Endothelial cell of umbilical vein (primary cell): ENCODE results near the gene CELF1. TPM values are rescaled to one million over a fixed set of nuclear protein-coding genes. Genes with fewer than 3 reads are reported as not detected.

Experiments used
- BruUV-seq: library from RNA; stranded (reverse); fragments of 400-500 nt; replicated peaks from 2 replicates; lab custom pipeline; 2021; lab: Mats Ljungman, UMichigan
- CTCF ChIA-PET: fragments of 300-600, 350-600 bp; sonication (Branson Sonifier 250); formaldehyde crosslinking; loops from one replicate; lab custom pipeline; 2021; ENCODE audit warnings: antibody characterized with exemption, inconsistent platforms; lab: Charles Lee
- POLR2A ChIA-PET: fragments of 300-600, 350-600 bp; sonication (Branson Sonifier 250); formaldehyde crosslinking; loops from one replicate; lab custom pipeline; 2021; ENCODE audit warnings: antibody characterized with exemption, inconsistent platforms; lab: Charles Lee
- DNase-seq: peaks from one replicate; pipeline ENCODE4 v3.0.0-alpha.2; 2011; ENCODE audit warnings: low read depth, low spot score
- FAIRE-seq: peaks from 2 replicates; lab custom pipeline; 2011; peaks lifted over from hg19 to GRCh38; lab: Jason Lieb, UNC
- H2AFZ ChIP-seq: 2 replicates; pipeline ENCODE4 v1.6.0; 2012; ENCODE audit warnings: low read depth, low read length, control low read depth, inconsistent platforms
- H3K27ac ChIP-seq: 2 replicates; pipeline ENCODE4 v1.5.1; 2011; ENCODE audit warnings: low read depth, mild to moderate bottlenecking, control low read depth, low read length, moderate library complexity; ENCODE audit not compliant: insufficient read depth
- H3K27me3 ChIP-seq, 2 experiments: 2 replicates each; pipeline versions ENCODE4 v1.6.0 to v1.6.1; 2011; ENCODE audit warnings: low read length in 2 of 2, mixed read lengths in 1 of 2; ENCODE audit not compliant: control insufficient read depth in 2 of 2, insufficient read depth in 2 of 2
- H3K36me3 ChIP-seq, 2 experiments: 2 replicates in 1 of 2; 3 replicates in 1 of 2; pipeline ENCODE4 v1.5.1; 2011; ENCODE audit warnings: low read length in 2 of 2, mild to moderate bottlenecking in 1 of 2, moderate library complexity in 1 of 2; ENCODE audit not compliant: control insufficient read depth in 2 of 2, insufficient read depth in 2 of 2; ENCODE audit errors: extremely low read depth in 1 of 2
- H3K4me1 ChIP-seq: 3 replicates; pipeline ENCODE4 v1.5.1; 2011; ENCODE audit warnings: mild to moderate bottlenecking, low read length; ENCODE audit not compliant: control insufficient read depth, insufficient read depth; ENCODE audit errors: extremely low read depth
- H3K4me2 ChIP-seq: 2 replicates; pipeline ENCODE4 v1.6.1; 2011; ENCODE audit warnings: low read length, control low read depth, mixed read lengths; ENCODE audit not compliant: insufficient read depth
- H3K4me3 ChIP-seq, 3 experiments: fragments of 200-600 bp in 1 of 3; sonication (generic), shearing (Covaris generic) in 1 of 3; replicated peaks in 1 of 3; 2 replicates each; pipeline ENCODE4 v1.5.1; 2011 to 2016; ENCODE audit warnings: control low read depth in 3 of 3, low read length in 3 of 3, mild to moderate bottlenecking in 2 of 3, inconsistent platforms in 1 of 3, low read depth in 1 of 3, moderate library complexity in 1 of 3; ENCODE audit not compliant: insufficient read depth in 1 of 3
- H3K79me2 ChIP-seq: 2 replicates; pipeline ENCODE4 v1.6.0; 2012; ENCODE audit warnings: low read length, inconsistent platforms; ENCODE audit not compliant: control insufficient read depth, insufficient read depth
- H3K9ac ChIP-seq: replicated peaks from 2 replicates; pipeline ENCODE3; 2011; ENCODE audit warnings: low read length, control low read depth; ENCODE audit not compliant: insufficient read depth; ENCODE audit errors: extremely low read depth
- H3K9me1 ChIP-seq: replicated peaks from 3 replicates; pipeline ENCODE4 v1.6.0; 2011; ENCODE audit warnings: mild to moderate bottlenecking, low read length; ENCODE audit not compliant: control insufficient read depth, insufficient read depth; ENCODE audit errors: extremely low read depth
- H3K9me3 ChIP-seq: replicated peaks from 2 replicates; pipeline ENCODE4 v1.5.1; 2012; ENCODE audit warnings: low read length, inconsistent platforms; ENCODE audit not compliant: control insufficient read depth, insufficient read depth
- H4K20me1 ChIP-seq: replicated peaks from 2 replicates; pipeline ENCODE3; 2011; ENCODE audit warnings: mild to moderate bottlenecking, low read length; ENCODE audit not compliant: control insufficient read depth, insufficient read depth; ENCODE audit errors: extremely low read depth
- EZH2 ChIP-seq: IDR thresholded peaks from 2 replicates; pipeline ENCODE4 v1.6.1; 2012; ENCODE audit warnings: borderline replicate concordance, low read depth, mild to moderate bottlenecking, moderate library complexity, low read length, inconsistent platforms; ENCODE audit not compliant: severe bottlenecking
- FOS ChIP-seq: IDR thresholded peaks from 2 replicates; pipeline ENCODE4 v1.6.1; 2011; ENCODE audit warnings: mild to moderate bottlenecking, low read length, moderate library complexity, borderline replicate concordance; ENCODE audit not compliant: insufficient read depth
- GATA2 ChIP-seq: IDR thresholded peaks from 2 replicates; pipeline ENCODE4 v1.7.0; 2011; ENCODE audit warnings: low read depth, mild to moderate bottlenecking, moderate library complexity, mixed read lengths, low read length; ENCODE audit not compliant: insufficient read length, insufficient read depth
- JUN ChIP-seq: IDR thresholded peaks from 2 replicates; pipeline ENCODE4 v1.6.1; 2011; ENCODE audit warnings: borderline replicate concordance, low read depth; ENCODE audit not compliant: insufficient read length, insufficient read depth
- MYC ChIP-seq: IDR thresholded peaks from one replicate; pipeline ENCODE4 v1.6.1; 2011; ENCODE audit warnings: mild to moderate bottlenecking, low read depth, low read length
- POLR2A ChIP-seq: IDR thresholded peaks from 2 replicates; pipeline ENCODE4 v1.6.1; 2012; ENCODE audit warnings: low read depth, mild to moderate bottlenecking, control low read depth, low read length
- POLR2AphosphoS5 ChIP-seq: IDR thresholded peaks from 2 replicates; pipeline ENCODE4 v1.6.1; 2012; ENCODE audit warnings: low read depth, mild to moderate bottlenecking, control low read depth, low read length, moderate library complexity; ENCODE audit not compliant: insufficient read depth
- dilution Hi-C: fragments of 300-500 bp; cut with MboI; formaldehyde crosslinking; loops from one replicate; pipeline ENCODE4 v1.15.0; 2019; ENCODE audit warnings: low sequenced_read_pairs; ENCODE audit not compliant: extremely low pct_ligation_motif_present
- intact Hi-C: fragments of 100-400 bp; cut with micrococcal nuclease; formaldehyde crosslinking; loops from one replicate; pipeline ENCODE4 v1.10.0; 2022
- polyA plus RNA-seq, 4 experiments: library from polyadenylated mRNA; depleted of rRNA in 3 of 4; stranded (reverse) in 3 of 4; unstranded in 1 of 4; fragments of >200 nt; gene quantifications; 2 replicates each; pipeline versions ENCODE4 v1.2.1 to v1.2.3, GENCODE V29; 2011 to 2012; ENCODE audit warnings: missing spikeins in 1 of 4
- total RNA-seq: library from RNA; stranded (reverse); gene quantifications from 2 replicates; pipeline ENCODE4 v1.2.3, GENCODE V29; 2021
- TF ChIP-seq, protein P1 (sequence below): IDR thresholded peaks from 2 replicates; pipeline ENCODE4 v1.6.1; 2011; ENCODE audit not compliant: insufficient read depth, insufficient read length
- TF ChIP-seq, protein P2 (sequence below), 2 donors: IDR thresholded peaks; 1 replicate in 1 of 2; 2 replicates in 1 of 2; pipeline ENCODE4 v1.5.1; 2011; ENCODE audit warnings: low read length in 2 of 2, mild to moderate bottlenecking in 2 of 2, moderate library complexity in 2 of 2, control low read depth in 1 of 2, inconsistent platforms in 1 of 2, low read depth in 1 of 2; ENCODE audit not compliant: insufficient read depth in 1 of 2; ENCODE audit errors: extremely low read depth in 1 of 2

The CELF1 gene
- total and polyA plus RNA-seq, 2 donors (not counting 3 experiments of a cell fraction or from before 2014, with no cell fraction given), result 66.3 to 120 TPM

GRCh38 chr11:47496808-47497207 is 56.1 kb downstream of the CELF1 start:
- Histone ChIP-seq H3K36me3 (peaks cover 4 to 8% of the 10 kb centered on the region in 2 experiments), H3K79me2 (peaks cover 92% of the 10 kb centered on the region), H3K9me3 (no peaks in the 10 kb centered on the region), H2AFZ (no peak overlapping the region), H3K4me3 (no peak overlapping the region), H3K4me2 (no peak overlapping the region), H3K27ac (no peak overlapping the region), H3K9ac (no peak overlapping the region), H3K9me1 (no peaks in the 10 kb centered on the region), H3K27me3 (no peaks in the 10 kb centered on the region), H3K4me1 (peaks cover 3% of the 10 kb centered on the region), H4K20me1 (no peaks in the 10 kb centered on the region)
- dilution Hi-C loops (no loop called here), intact Hi-C loops (no loop called here)
- DNase-seq, result no peak
- no TSS peak for BruUV-seq
- no peak for FAIRE-seq
- TF ChIP-seq EZH2 (no peak), FOS (no peak), POLR2AphosphoS5 (no peak), JUN (no peak), MYC (no peak)
- TF ChIP-seq, protein P1, sequence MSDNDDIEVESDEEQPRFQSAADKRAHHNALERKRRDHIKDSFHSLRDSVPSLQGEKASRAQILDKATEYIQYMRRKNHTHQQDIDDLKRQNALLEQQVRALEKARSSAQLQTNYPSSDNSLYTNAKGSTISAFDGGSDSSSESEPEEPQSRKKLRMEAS, result no peak
- ChIA-PET POLR2A (no interaction called here), CTCF (interaction anchor here (2.3 kb wide), 1 partner anchor 55 kb away, joined by 6 read pairs; no protein-coding TSS in a partner anchor)

DNA sequence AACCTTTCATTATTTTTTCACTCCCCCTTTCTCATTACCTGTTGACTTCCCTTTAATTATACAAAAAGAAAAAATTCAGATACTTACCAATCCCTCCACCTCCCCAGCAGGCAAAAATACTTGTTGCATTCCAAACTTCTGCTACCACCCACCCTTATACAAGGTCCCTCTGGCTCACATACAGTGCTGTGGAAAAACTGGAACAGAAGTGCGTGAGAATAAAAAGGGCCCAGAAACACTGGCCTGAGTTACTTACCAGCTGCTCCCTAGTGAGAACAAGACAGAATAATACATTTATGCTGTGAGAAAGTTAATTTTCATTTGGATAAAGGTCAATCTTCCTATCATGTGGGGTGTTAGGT is 57.1 kb downstream of the CELF1 start:
- Histone ChIP-seq H4K20me1 (no peaks in the 10 kb centered on the region), H3K4me2 (no peak overlapping the region), H3K9me3 (no peaks in the 10 kb centered on the region), H3K36me3 (peaks cover 4 to 6% of the 10 kb centered on the region in 2 experiments), H3K4me3 (no peak overlapping the region), H3K9me1 (no peaks in the 10 kb centered on the region), H3K27me3 (no peaks in the 10 kb centered on the region), H3K4me1 (peaks cover 3% of the 10 kb centered on the region), H2AFZ (no peak overlapping the region), H3K9ac (no peak overlapping the region), H3K79me2 (peaks cover 90% of the 10 kb centered on the region), H3K27ac (no peak overlapping the region)
- POLR2A ChIA-PET, result no interaction called here
- FAIRE-seq (no peak), DNase-seq (no peak)
- dilution Hi-C loops, result no loop called here
- BruUV-seq, result no TSS peak
- TF ChIP-seq POLR2A (no peak), POLR2AphosphoS5 (no peak), FOS (no peak), GATA2 (no peak), JUN (no peak), MYC (no peak), EZH2 (no peak)
- TF ChIP-seq, protein P2, sequence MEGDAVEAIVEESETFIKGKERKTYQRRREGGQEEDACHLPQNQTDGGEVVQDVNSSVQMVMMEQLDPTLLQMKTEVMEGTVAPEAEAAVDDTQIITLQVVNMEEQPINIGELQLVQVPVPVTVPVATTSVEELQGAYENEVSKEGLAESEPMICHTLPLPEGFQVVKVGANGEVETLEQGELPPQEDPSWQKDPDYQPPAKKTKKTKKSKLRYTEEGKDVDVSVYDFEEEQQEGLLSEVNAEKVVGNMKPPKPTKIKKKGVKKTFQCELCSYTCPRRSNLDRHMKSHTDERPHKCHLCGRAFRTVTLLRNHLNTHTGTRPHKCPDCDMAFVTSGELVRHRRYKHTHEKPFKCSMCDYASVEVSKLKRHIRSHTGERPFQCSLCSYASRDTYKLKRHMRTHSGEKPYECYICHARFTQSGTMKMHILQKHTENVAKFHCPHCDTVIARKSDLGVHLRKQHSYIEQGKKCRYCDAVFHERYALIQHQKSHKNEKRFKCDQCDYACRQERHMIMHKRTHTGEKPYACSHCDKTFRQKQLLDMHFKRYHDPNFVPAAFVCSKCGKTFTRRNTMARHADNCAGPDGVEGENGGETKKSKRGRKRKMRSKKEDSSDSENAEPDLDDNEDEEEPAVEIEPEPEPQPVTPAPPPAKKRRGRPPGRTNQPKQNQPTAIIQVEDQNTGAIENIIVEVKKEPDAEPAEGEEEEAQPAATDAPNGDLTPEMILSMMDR (IDR thresholded peaks at IDR 0.05; ENCODE audit: extremely low read depth in 1 of 2, insufficient read depth in 1 of 2, low read depth in 1 of 2, low read length in 2 of 2), result no peak
- TF ChIP-seq, protein P1, result no peak
- intact Hi-C loops, result no loop called here
- CTCF ChIA-PET, result no interaction called here
